Endothelial cell (in vitro differentiated cells): ENCODE measurements around the gene PTPN21. TPM values are rescaled to one million over a fixed set of nuclear protein-coding genes. Genes with fewer than 3 reads are reported as not detected.

Experiments
- DNase-seq: peaks from one replicate; pipeline ENCODE4 v3.0.0; 2021; ENCODE audit warnings: low spot score
- H3K27ac Mint-ChIP-seq: one replicate; pipeline ENCODE4 v1.8.0; 2021; ENCODE audit warnings: mixed read lengths, inconsistent platforms; ENCODE audit not compliant: unreplicated experiment
- H3K27me3 Mint-ChIP-seq: one replicate; pipeline ENCODE4 v1.8.0; 2021; ENCODE audit warnings: mild to moderate bottlenecking, moderate library complexity, mixed read lengths, inconsistent platforms; ENCODE audit not compliant: unreplicated experiment
- H3K36me3 Mint-ChIP-seq: one replicate; pipeline ENCODE4 v1.8.0; 2021; ENCODE audit warnings: mild to moderate bottlenecking, low read depth, mixed read lengths, inconsistent platforms; ENCODE audit not compliant: unreplicated experiment
- H3K4me1 Mint-ChIP-seq: one replicate; pipeline ENCODE4 v1.8.0; 2021; ENCODE audit warnings: mild to moderate bottlenecking, mixed read lengths, inconsistent platforms; ENCODE audit not compliant: unreplicated experiment
- H3K4me3 Mint-ChIP-seq: one replicate; pipeline ENCODE4 v1.8.0; 2021; ENCODE audit warnings: mild to moderate bottlenecking, mixed read lengths, inconsistent platforms; ENCODE audit not compliant: unreplicated experiment
- H3K9me3 Mint-ChIP-seq: one replicate; pipeline ENCODE4 v1.8.0; 2021; ENCODE audit warnings: mixed read lengths, inconsistent platforms; ENCODE audit not compliant: unreplicated experiment
- CTCF ChIP-seq: fragments of 200-600 bp; sonication (generic); IDR thresholded peaks from one replicate; pipeline ENCODE4 v1.5.0; 2021; ENCODE audit warnings: antibody characterized with exemption; ENCODE audit not compliant: unreplicated experiment
- total RNA-seq: library from RNA; stranded (reverse); fragmentation: NEBNext Ultra II Directional; extraction: Animal tissue kit (Norgen Biotek cat#: 25700); gene quantifications from one replicate; pipeline ENCODE4 v1.2.1, GENCODE V29; 2021; ENCODE audit not compliant: unreplicated experiment

The PTPN21 gene
- total RNA-seq, 1 donor from 2014 or later: 22.1 TPM

GRCh38 chr14:88556581-88556980 is 1.8 kb upstream of the PTPN21 start:
- no peak for DNase-seq
- Mint-ChIP-seq H3K27me3 (peaks cover 5% of the 10 kb centered on the region), H3K4me3 (peak overlapping the region; percentile 26)

GRCh38 chr14:88553886-88554456 is 836 bp downstream of the PTPN21 start:
- peaks cover 7% of the 10 kb centered on the region for H3K36me3 Mint-ChIP-seq
- TF ChIP-seq CTCF: no peak
- H3K27ac Mint-ChIP-seq: peak overlapping the region; percentile 89
- H3K9me3 Mint-ChIP-seq: no peaks in the 10 kb centered on the region
- H3K4me1 Mint-ChIP-seq: peaks cover 18% of the 10 kb centered on the region
- peaks cover 5% of the 10 kb centered on the region for H3K27me3 Mint-ChIP-seq
- no peak for DNase-seq
- peak overlapping the region; percentile 97 for H3K4me3 Mint-ChIP-seq

More at GRCh38 chr14:88556581-88556980, 1.8 kb upstream of the PTPN21 start:
- no peaks in the 10 kb centered on the region for H3K9me3 Mint-ChIP-seq
- H3K36me3 Mint-ChIP-seq: peaks cover 5% of the 10 kb centered on the region
- TF ChIP-seq CTCF: no peak
- no peak overlapping the region for H3K27ac Mint-ChIP-seq
- H3K4me1 Mint-ChIP-seq: peaks cover 18% of the 10 kb centered on the region

GRCh38 chr14:88552876-88553275 is 1.9 kb downstream of the PTPN21 start:
- Mint-ChIP-seq H3K9me3 (no peaks in the 10 kb centered on the region), H3K36me3 (peaks cover 17% of the 10 kb centered on the region), H3K27me3 (peaks cover 5% of the 10 kb centered on the region), H3K4me3 (no peak overlapping the region), H3K4me1 (peaks cover 18% of the 10 kb centered on the region), H3K27ac (no peak overlapping the region)
- no peak for DNase-seq
- no peak for TF ChIP-seq CTCF

GRCh38 chr14:88551980-88552431 is 2.8 kb downstream of the PTPN21 start:
- H3K4me1 Mint-ChIP-seq: peaks cover 18% of the 10 kb centered on the region
- peak overlapping the region; percentile 36 for H3K27ac Mint-ChIP-seq
- peaks cover 5% of the 10 kb centered on the region for H3K27me3 Mint-ChIP-seq
- peak overlapping the region; percentile 88 for H3K4me3 Mint-ChIP-seq
- no peak for TF ChIP-seq CTCF
- peak; percentile 18 for DNase-seq
- no peaks in the 10 kb centered on the region for H3K9me3 Mint-ChIP-seq
- peaks cover 22% of the 10 kb centered on the region for H3K36me3 Mint-ChIP-seq

- Mint-ChIP-seq H3K4me1 (peaks cover 15% of the 10 kb centered on the region), H3K27me3 (peaks cover 5% of the 10 kb centered on the region), H3K36me3 (peaks cover 23% of the 10 kb centered on the region), H3K9me3 (no peaks in the 10 kb centered on the region), H3K27ac (no peak overlapping the region), H3K4me3 (peak overlapping the region; percentile 88)
- TF ChIP-seq CTCF: no peak
- peak; percentile 77 for DNase-seq
Observed at GRCh38 chr14:88551094-88551870, 3.5 kb downstream of the PTPN21 start.
